Panc1 (cell line): ENCODE measurements around the gene KIF26A.

Experiments used
- SIN3A ChIP-seq: IDR thresholded peaks from 2 replicates; pipeline ENCODE4 v1.6.1; 2012; ENCODE audit warnings: low read depth, mild to moderate bottlenecking, low read length, moderate library complexity, borderline replicate concordance; ENCODE audit not compliant: insufficient read depth
- TF ChIP-seq, protein P1 (sequence below): fragments of 450-650 bp; IDR thresholded peaks from 2 replicates; pipeline ENCODE4 v1.5.1; 2017; ENCODE audit warnings: mild to moderate bottlenecking
- TF ChIP-seq, protein P2 (sequence below), 2 experiments: IDR thresholded peaks; 2 replicates each; pipeline ENCODE4 v1.6.1; 2011 to 2012; ENCODE audit warnings: low read depth in 2 of 2, control low read depth in 1 of 2, low read length in 1 of 2, mild to moderate bottlenecking in 1 of 2, moderate library complexity in 1 of 2; ENCODE audit not compliant: insufficient read depth in 1 of 2

DNA sequence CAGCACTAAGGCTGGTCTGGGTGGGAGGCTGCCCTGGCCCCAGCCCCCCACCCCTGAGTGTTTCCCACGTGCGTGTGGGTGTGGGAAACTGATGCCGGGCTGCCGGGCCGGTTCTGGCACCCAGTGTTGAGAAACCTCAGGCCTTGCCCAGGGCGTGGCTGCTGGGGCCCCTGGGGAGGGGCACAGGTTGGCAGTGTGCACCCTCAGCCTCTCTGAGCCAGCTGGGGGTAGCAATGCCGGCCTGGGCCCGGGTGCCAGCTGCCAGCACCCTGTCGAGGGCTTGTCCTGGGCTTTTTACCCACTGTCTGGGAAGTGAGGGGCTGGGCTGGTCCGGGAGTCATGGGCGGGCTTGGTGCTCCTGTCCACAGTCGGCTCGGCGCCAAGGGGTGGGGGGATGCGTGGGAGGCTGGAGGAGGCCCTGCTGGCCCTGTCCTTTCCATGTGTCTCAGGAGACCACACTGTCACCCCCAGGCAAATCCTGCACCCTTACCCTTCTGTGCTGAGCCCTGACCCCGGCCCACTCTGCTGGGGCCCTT lies 37.2 kb upstream of the KIF26A start:
- TF ChIP-seq, protein P1, sequence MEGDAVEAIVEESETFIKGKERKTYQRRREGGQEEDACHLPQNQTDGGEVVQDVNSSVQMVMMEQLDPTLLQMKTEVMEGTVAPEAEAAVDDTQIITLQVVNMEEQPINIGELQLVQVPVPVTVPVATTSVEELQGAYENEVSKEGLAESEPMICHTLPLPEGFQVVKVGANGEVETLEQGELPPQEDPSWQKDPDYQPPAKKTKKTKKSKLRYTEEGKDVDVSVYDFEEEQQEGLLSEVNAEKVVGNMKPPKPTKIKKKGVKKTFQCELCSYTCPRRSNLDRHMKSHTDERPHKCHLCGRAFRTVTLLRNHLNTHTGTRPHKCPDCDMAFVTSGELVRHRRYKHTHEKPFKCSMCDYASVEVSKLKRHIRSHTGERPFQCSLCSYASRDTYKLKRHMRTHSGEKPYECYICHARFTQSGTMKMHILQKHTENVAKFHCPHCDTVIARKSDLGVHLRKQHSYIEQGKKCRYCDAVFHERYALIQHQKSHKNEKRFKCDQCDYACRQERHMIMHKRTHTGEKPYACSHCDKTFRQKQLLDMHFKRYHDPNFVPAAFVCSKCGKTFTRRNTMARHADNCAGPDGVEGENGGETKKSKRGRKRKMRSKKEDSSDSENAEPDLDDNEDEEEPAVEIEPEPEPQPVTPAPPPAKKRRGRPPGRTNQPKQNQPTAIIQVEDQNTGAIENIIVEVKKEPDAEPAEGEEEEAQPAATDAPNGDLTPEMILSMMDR, result no peak
- TF ChIP-seq, protein P2, sequence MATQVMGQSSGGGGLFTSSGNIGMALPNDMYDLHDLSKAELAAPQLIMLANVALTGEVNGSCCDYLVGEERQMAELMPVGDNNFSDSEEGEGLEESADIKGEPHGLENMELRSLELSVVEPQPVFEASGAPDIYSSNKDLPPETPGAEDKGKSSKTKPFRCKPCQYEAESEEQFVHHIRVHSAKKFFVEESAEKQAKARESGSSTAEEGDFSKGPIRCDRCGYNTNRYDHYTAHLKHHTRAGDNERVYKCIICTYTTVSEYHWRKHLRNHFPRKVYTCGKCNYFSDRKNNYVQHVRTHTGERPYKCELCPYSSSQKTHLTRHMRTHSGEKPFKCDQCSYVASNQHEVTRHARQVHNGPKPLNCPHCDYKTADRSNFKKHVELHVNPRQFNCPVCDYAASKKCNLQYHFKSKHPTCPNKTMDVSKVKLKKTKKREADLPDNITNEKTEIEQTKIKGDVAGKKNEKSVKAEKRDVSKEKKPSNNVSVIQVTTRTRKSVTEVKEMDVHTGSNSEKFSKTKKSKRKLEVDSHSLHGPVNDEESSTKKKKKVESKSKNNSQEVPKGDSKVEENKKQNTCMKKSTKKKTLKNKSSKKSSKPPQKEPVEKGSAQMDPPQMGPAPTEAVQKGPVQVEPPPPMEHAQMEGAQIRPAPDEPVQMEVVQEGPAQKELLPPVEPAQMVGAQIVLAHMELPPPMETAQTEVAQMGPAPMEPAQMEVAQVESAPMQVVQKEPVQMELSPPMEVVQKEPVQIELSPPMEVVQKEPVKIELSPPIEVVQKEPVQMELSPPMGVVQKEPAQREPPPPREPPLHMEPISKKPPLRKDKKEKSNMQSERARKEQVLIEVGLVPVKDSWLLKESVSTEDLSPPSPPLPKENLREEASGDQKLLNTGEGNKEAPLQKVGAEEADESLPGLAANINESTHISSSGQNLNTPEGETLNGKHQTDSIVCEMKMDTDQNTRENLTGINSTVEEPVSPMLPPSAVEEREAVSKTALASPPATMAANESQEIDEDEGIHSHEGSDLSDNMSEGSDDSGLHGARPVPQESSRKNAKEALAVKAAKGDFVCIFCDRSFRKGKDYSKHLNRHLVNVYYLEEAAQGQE (IDR thresholded peaks at IDR 0.05; ENCODE audit: insufficient read depth in 1 of 2, low read depth in 2 of 2, low read length in 1 of 2), result no peak
- TF ChIP-seq SIN3A, result no peak
